HG03378 (cell line): ENCODE results near the gene SMIM44.
"Not testable (repeated sequence)": the region's sequence is repeated elsewhere in the genome, so short reads cannot be mapped to it uniquely, and the experiment has no call there.

Experiments used
- ATAC-seq: cut with Tn5 transposase; IDR thresholded peaks from one replicate; pipeline ENCODE4 v1.9.1; 2021; ENCODE audit warnings: mild to moderate bottlenecking, moderate library complexity; ENCODE audit not compliant: unreplicated experiment

SMIM44 gene

DNA sequence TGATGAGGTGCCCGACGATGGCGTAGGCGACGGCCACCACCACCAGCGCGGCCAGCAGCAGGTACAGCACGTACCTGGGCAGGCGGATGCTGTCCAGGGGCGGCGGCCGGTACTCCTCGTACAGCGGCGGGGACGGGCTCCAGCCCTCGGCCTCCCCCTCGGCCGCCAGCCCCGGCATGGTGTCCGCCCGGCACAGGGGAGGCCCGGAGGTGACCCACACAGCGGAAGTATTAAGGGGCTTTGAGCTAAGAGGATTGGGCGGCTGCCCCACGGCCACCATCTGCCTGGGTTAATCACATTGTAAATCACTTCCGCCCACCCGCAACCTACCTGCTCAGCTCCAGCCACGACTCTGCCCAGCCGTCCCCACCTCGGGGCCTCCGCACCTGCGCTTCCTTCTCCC is at the start of gene SMIM44:
Gene SMIM44, minus strand, starts transcription at position 216 of the 403 bp plus-strand sequence. Its CDS starts 38 bp downstream, at position 178.
- ATAC-seq: no peak

DNA sequence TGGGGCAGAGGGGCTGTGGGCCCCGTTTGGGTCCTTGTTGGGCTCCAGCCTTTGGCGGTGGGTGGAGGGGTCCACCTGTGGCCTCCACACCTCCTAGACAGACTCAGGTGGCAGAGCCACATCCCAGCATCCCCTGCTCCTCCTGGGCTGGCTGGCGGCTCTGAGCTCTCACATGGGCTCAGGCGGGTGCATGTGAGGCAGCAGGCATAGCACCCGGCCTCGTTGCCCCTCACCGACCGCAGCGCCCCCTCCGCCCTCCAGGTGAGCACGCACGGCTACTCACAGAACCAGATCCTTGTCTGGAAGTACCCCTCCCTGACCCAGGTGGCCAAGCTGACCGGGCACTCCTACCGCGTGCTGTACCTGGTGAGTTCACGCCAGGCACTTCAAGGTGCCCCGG is 49.8 kb upstream of the SMIM44 start:
- no peak for ATAC-seq

DNA sequence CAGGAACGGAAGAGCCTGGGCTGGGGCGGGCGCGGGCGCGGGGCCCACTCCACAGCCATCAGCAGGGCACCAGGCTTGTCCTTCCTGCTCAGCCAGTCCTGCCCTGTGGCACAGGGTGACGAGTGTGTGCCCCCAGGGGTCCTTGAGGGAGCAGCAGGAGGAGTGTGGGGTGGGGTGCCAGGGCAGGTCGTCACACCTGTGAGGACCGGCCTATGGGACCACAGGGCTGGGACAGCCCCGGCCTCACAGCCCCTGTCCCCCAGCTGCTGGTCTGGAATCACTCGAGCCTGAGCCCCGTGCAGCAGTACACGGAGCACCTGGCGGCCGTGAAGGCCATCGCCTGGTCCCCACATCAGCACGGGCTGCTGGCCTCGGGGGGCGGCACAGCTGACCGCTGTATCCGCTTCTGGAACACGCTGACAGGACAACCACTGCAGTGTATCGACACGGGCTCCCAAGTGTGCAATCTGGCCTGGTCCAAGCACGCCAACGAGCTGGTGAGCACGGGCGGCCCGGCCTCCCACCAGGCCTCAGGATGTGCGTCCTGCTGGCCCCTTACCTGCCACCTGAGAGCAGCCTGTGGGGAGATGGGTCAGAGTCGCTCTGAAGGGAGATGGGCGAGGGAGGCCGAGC is 49.0 kb upstream of the SMIM44 start:
- no peak for ATAC-seq

DNA sequence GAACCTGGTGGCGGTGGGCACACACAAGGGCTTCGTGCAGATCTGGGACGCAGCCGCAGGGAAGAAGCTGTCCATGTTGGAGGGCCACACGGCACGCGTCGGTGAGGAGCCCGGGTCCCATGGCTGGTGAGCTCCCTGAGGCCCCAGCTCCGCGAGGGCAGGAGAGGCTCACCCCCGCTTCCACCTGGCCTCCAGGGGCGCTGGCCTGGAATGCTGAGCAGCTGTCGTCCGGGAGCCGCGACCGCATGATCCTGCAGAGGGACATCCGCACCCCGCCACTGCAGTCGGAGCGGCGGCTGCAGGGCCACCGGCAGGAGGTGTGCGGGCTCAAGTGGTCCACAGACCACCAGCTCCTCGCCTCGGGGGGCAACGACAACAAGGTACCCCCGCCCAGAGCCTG is 48.5 kb upstream of the SMIM44 start:
- ATAC-seq: no peak

DNA sequence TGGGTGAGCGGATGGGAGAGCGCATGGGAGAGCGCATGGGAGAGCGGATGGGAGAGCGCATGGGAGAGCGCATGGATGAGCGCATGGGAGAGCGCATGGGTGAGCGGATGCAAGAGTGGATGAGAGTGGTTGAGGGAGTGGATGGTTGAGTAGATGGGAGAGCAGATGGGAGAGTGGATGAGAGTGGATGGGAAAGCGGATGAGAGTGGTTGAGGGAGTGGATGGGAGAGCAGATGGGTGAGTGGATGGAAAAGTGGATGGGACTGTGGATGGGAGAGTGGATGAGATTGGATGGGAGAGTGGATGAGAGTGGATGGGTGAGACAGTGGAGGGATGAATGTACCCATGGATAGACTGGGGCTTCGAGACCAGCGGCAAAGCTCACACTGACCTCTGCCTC is 47.1 kb upstream of the SMIM44 start:
- no peak for ATAC-seq

DNA sequence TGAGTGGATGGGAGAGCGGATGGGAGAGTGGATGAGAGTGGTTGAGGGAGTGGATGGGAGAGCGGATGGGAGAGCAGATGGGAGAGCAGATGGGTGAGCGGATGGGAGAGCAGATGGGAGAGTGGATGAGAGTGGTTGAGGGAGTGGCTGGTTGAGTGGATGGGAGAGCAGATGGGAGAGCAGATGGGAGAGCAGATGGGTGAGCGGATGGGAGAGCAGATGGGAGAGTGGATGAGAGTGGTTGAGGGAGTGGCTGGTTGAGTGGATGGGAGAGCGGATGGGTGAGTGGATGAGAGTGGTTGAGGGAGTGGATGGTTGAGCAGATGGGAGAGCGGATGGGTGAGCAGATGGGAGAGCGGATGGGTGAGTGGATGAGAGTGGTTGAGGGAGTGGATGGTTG is 46.1 kb upstream of the SMIM44 start:
- ATAC-seq: not testable (repeated sequence)

DNA sequence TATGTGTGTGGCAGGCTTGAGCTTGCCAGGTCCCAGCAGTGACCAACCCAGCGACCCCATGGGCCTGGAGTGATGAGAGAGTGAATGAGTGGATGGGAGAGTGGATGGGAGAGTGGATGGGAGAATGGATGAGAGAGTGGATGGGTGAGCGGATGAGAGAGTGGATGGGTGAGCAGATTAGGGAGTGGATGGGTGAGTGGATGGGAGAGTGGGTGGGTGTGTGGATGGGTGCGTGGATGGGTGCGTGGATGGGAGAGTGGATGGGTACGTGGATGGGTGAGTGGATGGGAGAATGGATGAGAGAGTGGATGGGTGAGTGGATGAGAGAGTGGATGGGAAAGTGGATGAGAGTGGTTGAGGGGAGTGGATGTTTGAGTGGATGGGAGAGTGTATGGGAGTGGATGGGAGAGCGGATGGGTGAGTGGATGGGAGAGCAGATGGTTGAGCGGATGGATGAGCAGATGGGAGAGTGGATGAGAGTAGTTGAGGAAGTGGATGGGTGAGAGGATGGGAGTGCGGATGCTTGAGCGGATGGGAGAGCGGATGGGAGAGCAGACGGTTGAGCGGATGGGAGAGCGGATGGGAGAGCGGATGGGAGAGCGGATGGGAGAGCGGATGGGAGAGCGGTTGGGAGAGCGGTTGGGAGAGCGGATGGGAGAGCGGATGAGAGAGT is 45.4 kb upstream of the SMIM44 start:
- no peak for ATAC-seq

DNA sequence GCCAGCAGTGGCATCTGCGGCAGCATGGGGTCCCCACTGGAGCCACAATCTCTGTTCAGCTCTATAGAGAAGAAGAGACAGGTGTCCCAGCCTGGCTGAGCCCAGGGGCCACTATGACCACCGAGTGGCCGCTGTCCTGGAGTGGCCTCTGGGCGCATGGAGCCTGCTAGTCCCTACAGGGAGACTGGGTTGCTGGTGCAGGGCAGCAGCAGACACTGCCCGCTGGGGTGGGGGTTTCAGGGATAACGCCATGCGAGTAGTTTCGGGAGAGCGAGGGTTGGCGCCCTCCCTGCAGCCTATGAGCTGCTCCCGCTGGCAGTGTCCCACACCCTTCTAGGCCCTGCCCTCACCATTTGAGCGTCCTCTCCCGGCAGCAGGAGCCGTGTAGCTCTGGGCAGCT is 44.8 kb upstream of the SMIM44 start:
- no peak for ATAC-seq

DNA sequence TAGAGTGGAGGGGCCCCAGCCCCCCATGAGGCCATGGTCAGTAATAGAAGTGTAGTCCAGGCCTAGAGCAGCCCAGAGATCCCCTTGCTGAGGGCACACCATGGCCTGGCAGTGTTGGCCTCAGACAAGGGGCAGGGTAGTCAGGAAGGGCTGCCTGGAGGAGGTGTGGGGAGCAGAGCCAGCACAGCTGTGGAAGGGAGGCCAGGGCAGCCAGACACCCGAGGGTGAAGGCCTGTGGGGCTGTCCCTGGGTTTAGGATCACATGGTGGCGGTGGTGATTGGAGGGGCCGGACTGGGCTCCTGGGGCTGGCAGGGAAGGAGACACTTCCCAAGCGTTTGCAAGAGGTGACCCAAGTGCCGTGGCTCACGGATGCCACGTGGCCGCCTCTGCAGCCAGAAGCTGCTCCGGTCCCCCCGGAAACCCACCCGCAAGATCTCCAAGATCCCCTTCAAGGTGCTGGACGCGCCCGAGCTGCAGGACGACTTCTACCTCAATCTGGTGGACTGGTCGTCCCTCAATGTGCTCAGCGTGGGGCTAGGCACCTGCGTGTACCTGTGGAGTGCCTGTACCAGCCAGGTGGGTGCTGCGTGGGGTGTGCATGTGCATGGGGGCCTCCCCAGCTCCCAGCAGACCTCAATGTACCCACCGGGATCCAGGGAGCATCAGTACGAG is 44.1 kb upstream of the SMIM44 start:
- no peak for ATAC-seq

DNA sequence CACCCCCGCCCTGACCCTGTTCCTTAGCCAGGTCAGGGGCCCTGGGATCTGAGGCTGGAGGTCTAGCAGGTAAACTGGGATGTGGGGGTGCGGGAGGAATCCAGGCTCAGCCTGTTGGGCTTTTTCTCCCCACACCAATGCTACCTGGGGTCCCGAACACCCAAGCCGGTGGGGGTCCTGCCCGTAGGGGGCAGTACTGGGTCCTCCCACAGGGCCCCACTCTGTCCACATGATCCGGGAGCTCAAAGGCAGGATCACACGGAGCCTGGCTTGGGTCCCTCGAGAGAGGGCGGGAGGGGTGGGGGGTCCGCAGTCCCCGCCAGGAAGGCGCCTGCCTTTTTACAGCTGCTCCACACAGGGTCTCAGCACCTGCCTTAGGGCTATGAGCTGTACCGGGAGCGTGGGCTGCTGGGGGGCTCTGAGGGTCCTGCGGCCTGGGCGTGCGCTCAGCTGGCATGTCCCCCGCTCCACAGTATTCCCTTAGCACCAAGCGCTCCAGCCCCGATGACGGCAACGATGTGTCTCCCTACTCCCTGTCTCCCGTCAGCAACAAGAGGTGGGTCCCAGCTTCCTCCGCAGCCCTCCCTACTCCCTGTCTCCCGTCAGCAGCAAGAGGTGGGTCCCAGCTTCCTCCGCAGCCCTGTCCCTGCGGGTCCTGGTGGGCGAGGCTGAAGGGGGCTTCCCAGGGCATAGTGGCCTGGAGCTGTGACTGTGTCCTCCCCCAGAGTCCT is 43.4 kb upstream of the SMIM44 start:
- no peak for ATAC-seq

DNA sequence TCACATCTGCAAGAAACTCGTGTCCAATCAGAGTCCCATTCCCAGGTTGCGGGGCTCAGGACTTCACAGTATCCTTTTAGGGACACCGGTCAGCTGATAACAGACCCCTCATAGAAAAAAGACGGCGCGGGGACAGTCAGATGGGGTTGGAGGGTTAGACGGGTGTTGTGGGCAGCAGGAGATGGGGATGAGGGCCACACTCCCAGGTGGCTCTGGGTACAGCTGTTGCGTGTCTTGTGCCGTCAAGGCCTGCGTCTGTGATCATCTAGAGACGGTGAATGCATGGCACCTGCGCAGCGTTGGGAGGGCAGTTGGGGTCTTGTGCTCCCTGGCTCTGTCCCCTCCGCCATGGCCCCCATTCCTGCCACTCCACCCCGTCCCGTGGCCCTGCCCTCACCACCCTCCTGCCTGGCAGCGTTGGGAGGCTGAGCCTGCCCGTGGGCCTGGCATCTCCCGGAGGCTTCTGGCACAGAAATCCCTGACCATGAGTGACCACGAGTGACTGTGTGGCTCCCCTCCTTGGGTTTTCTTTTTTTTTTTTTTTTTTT is 41.7 kb upstream of the SMIM44 start:
- ATAC-seq: no peak

DNA sequence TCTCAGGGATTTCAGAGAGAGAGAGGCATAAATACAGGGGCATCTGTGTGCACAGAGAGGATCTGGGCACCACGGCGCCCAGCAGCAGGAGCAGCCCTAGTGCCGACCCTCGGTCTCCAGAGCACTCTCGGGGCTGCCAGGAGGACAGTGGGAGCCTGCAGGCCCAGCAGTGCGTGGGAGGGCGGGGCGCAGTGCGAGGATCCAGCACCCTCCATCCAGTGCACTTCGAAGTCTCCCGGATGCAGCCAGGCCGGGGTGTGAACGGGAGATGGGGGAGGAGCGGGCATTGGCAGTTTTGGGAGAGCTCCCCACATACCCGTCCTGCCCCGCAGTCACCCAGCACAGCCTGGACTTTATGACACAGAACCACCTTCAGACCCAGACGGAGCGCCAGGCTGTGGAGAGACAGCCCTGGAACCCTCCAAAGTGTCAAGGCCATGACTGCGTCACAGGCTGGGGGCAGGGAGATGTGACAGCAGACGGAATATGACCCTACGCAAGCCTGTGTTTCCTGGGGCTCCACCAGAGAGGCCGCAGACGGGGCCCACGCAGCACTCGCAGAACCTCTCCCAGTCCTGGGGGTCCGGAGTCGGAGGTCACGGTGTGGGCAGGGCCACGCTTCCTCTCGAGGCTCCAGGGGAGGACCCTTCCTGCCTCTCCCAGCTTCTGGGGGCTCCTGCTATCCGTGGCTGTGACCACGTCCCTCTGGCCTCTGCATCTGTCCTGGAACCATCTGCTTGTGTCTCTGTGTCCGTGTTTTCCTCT is 41.0 kb upstream of the SMIM44 start:
- ATAC-seq: no peak

DNA sequence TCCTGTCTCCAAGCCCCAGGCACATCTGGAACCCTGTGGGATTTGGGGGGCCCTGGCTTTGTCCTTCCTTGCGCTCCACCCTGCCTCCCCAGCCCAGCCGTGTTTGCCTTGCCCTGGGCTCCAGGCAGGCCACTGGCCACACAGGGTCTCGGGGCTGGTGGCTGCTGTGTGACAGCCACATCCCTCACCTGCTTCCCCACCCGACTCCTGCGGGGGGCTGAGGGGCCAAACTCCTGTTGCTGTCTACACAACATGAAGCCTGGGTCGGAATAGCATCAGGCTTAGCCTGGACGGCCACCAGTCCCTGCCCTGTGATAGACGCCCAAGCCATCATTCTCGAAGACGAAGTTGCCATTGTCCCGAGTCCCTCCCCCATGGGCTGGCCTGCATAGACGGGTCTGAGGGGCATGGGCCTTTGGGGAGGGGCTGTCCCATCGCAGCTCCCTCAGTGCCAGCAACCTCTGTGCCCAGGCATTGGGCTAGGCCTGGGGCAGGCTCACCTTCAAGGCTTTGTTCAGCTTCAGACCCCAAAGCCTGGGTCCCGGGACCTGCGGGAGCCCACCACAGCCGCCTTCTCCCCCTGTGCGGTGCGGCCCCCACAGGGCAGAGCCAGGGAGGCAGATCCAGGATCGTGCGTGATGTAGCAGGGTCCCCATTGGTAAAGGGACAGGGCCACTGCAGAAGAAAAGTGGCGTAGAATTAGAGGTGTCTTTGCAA is 40.3 kb upstream of the SMIM44 start:
- ATAC-seq: no peak

DNA sequence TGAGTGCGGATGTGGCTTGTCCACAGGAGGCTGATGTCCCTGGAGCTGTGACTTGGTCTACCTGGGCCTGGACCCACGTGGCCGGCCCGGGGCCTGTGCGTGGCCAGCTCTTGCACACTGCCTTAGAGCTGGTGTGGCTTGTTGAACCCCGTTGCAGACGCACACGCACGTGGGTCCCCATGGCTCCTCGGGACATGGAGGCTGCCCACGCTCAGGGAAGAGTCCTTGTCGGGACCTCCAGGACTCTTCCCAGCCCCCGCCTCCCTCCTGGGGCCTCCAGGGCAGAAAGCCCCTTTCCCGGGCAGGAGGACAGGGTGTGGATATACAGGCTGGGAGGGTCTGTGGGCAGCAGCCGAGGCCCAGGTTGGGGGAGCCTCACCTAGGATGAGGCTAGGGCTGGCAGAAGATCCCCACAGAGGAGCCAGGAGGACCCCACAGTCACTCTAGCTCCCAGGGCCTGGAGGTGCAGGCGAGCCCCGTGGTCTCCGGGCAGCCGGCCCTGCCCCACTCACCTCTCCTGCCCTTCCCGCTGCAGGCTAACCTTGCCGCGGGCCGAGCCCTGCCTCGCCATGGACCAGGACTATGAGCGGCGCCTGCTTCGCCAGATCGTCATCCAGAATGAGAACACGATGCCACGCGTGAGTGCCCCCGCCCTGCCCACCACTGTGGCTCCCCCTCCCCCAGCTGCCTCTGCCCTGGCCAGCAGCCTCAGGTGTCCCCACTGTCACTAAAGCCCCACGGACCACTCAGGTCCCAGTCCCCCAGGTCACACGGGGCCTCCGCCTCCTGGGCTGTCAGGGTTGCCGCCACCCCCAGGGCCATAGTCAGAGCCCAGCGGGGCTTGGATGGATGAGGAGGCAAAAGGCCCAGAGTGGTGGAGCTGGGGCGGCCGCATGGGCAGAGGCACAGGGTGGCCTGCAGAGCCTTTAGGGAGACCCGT is 39.5 kb upstream of the SMIM44 start:
- no peak for ATAC-seq

DNA sequence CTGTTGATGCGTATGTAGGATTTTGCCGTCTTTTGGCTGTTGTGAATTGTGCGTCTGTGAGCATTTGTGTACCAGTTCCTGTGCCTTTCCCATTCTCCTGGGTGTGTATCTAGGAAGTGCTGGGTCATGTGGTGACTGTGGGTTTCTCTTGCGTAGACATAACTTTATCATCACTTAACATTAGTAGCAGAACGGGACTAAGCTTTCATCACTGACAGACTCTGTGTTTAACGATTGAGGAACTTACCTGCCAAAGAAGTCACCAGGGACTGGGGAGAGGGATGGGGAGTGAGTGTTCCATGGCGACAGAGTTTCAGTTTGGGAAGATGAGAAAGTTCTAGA is 37.8 kb upstream of the SMIM44 start:
- no peak for ATAC-seq

DNA sequence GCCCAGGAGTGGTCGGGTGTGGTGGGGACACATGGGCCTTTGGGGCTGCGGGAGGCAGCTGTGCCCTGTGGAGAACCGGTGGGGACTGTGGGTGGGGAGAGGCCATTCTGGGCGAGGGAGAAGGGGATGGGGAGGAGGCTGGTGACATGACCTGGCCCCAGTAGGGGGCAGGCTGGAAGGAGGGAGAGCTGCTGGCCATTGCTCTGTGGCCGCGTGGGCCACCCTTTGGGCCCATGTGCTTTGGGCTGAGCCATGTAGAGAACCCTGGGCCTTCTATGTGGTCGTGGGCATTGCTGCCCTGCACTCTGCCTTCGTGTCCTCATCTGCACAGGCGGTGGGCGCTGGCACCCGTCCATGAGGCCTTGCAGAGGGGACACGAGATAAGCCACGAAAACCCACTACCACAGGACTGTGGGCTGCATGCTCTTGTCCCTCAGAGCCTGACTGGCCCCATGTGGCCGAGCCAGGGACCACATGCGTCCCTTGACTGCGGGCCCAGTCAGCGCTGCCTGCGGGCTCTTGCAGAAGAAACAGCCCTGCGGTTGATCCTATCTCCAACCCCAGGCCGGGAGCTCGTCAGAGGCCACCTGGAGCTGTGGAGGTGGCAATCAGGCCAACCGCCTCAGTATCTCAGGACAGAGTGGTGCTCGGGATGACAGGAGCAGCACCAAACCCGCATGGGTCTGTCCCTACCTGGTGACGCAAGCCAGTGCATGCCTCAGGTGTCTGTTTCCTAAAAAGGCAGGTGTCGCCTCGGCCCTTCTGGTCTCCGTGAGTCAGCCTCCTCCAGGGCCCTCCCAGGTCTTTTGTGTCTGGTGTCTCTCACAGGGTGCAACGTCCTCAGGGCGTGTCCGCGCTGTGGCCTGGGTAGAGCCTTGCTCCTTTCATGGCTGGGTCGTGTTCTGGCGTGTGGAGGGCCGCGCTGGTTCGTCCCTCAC is 37.2 kb upstream of the SMIM44 start:
- no peak for ATAC-seq

DNA sequence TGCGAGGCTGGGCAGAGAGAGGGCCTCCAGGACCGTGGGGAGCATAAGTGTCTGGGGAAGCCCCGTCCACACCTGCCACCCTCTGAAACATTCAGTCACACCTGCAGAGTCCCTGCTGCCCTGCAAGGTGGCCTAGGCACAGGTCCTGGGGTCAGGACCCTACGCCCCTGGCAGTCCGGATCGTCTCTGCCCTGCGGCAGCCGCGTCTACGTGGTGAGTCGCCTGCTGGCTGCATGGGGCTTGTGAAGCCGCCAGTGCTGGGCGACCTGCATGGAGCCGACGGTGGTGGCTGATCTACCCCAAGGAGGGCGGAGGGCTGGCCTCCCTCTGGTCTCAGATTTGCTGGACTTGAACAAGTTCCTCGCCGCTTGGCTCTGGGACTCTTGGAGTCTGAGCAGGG is 35.9 kb upstream of the SMIM44 start:
- ATAC-seq: no peak

DNA sequence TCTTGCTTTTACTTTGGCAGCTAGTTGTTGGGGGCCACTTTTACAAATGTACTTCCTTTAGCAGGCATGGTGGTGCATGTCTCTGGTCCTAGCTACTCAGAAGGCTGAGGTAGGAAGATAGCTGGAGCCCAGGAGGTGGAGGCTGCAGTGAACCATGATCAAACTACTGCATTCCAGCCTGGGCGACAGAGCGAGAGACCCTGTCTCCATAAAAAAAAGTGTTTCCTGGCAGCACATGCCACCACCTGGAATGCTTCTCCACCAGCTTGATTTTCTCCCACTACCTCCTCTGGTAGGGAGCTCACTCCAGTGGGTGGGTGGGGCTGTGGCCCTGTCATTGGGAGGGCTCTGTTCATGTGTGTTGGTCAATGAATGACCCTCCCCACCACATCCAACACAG is 35.4 kb upstream of the SMIM44 start:
- no peak for ATAC-seq
